HG03469 (cell line): ENCODE measurements around the gene HSD17B12.
"Not testable (repeated sequence)": the region's sequence is repeated elsewhere in the genome, so short reads cannot be mapped to it uniquely, and the experiment has no call there.

Source experiments
- ATAC-seq: cut with Tn5 transposase; IDR thresholded peaks from one replicate; pipeline ENCODE4 v1.9.1; 2021; ENCODE audit warnings: mild to moderate bottlenecking, moderate library complexity, moderate number of reproducible peaks; ENCODE audit not compliant: unreplicated experiment

The HSD17B12 gene

DNA sequence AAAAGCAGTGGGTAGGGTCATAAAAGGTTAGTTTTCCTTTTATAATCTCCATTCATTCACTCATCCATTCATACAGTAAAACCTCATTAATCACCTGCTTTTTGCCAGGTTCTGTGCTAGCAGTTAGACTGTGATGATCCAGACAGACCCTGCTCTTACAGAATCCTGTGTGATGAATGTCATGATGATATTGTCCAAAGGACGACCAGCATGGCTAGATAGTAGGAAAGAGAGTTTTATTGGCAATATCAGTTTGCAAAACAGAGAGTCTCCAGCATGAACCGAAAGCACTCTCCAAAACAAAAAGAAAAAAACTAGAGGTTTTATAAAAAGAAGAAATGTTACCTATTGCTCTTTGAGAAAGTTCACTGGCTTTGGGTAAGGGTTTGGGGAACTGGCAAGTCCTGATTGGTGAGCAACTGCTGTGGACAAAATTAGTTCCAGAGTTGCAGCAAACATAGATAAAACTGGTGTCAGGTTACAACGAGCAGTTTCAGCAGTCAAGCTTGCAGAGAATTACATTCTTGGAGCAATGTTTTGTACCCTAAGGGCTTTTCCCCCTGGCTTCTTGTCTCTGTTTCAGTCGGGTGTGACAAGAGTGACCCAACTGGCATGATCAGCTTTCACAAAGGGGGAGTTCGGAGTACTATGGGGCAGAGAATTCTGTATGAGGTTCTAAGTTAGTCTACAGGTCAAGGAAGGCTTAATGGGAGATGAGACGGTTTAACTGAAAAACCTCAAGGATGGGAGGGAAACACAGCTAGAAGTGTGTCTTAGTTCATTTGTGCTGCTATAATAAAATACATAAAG, 58.3 kb downstream of the HSD17B12 start:
- no peak for ATAC-seq

GRCh38 chr11:43746670-43747069, 66.1 kb downstream of the HSD17B12 start:
- no peak for ATAC-seq

GRCh38 chr11:43747130-43747802, 66.7 kb downstream of the HSD17B12 start:
- ATAC-seq = no peak

DNA sequence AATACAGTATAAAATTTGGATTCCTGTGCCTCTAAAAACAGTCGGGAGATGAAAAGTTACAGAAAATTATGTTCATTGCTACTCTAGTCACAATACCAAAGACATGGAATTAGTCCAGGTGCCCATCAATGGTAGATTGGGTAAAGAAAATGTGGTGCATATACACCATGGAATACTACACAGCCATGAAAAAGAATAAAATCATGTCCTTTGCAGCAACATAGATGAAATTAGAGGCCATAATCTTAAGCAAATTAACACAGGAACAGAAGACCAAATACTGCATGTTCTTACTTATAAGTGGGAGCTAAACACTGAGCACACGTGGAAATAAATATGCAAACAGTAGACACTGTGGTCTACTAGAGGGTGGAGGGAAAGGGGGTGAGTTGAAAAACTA, 67.6 kb downstream of the HSD17B12 start:
- ATAC-seq = no peak

DNA sequence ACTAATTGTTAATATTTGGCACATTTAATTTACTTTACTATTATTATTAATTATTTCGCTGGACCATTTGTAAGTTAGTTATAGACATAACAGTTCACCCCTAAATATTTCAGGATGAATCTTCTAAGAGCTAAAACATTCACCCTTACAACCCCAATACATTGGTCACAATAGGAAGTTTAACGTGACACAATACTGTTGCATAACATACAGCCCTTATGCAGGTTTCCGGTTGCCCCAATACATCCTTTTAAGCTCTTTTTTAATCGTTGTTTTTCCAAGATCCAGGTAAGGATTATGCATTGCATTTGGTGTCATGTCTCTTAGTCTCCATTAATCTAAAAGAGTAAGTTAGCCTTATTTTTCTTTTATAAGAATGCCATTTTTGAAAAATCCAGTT, 71.2 kb downstream of the HSD17B12 start:
- ATAC-seq = no peak

GRCh38 chr11:43756575-43756974, 76.0 kb downstream of the HSD17B12 start:
- ATAC-seq = no peak

GRCh38 chr11:43758927-43759326, 78.4 kb downstream of the HSD17B12 start:
- ATAC-seq = no peak

DNA sequence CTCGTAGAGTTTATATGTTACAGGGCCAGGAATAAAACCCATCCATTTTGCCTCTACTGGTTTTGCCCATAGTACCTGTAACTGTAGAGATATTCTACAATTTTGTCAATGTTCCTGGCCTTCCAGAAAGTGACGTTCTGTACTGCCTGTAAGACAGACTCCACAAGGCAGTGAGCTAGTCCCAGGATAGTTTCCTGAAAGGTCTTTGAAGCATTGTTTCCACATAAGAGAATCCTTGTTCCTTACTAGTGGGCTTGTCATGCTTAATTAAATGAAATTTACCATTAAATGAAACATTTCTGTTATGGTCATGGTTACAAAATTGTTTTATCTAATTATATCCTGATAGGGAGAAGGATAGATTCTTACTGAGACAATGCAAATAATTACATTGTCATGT, 80.4 kb downstream of the HSD17B12 start:
- no peak for ATAC-seq

- no peak for ATAC-seq
These were observed 84.7 kb downstream of the HSD17B12 start for GRCh38 chr11:43765194-43765593.

DNA sequence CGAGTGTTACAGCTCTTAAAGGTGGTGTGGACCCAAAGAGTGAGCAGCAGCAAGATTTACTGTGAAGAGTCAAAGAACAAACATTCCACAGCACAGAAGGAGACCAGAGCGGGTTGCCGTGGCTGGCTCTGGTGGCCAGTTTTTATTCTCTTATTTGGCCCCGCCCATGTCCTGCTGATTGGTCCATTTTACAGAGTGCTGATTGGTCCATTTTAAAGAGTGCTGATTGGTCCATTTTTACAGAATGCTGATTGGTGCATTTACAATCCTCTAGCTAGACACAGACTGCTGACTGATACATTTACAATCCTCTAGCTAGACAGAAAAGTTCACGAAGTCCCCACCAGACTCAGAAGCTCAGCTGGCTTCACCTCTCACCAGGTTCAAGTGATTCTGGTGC, 88.1 kb downstream of the HSD17B12 start:
- ATAC-seq = not testable (repeated sequence)

DNA sequence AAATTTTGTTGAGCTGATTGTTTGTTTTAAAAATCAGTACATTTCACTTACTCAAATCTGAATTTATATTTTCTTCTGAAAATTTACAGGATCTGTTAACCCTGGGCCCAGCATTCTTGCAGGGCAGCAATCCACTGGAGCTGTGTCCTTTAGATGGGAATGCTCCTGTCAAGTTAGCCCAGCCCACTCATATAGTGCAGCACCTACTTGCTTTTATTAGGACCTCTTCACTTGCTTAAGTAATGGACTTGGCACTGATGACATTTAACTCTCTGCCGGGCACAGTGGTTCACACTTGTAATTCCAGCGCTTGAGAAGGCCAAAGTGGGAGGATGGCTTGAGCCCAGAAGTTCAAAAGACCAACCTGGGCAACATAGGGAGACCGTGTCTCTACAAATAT, 89.6 kb downstream of the HSD17B12 start:
- no peak for ATAC-seq

GRCh38 chr11:43772733-43773132, 92.2 kb downstream of the HSD17B12 start:
- ATAC-seq = no peak

DNA sequence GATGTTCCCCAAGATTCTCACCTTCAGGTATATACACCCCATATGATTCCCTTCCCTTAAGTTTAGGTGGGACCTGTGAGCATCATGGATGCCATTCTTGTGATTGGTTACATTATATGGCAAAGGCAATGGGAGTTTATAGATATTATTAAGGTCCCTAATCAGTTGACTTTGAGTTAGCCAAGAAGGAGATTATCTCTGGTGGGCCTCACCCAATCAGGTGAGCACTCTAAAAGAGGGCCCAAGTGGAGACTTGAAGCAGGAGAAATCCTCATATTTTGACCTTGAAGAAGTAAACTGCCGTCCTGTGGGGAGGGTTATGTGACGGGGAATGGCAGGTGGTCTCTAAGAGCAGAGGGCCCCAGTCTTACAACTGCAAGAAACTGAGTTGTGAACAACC, 94.2 kb downstream of the HSD17B12 start:
- no peak for ATAC-seq

GRCh38 chr11:43779306-43779705, 98.8 kb downstream of the HSD17B12 start:
- no peak for ATAC-seq

GRCh38 chr11:43784301-43784700, 103.8 kb downstream of the HSD17B12 start:
- no peak for ATAC-seq

GRCh38 chr11:43784866-43785265, 104.3 kb downstream of the HSD17B12 start:
- no peak for ATAC-seq

- ATAC-seq = no peak
These were observed 104.8 kb downstream of the HSD17B12 start for GRCh38 chr11:43785318-43785717.

DNA sequence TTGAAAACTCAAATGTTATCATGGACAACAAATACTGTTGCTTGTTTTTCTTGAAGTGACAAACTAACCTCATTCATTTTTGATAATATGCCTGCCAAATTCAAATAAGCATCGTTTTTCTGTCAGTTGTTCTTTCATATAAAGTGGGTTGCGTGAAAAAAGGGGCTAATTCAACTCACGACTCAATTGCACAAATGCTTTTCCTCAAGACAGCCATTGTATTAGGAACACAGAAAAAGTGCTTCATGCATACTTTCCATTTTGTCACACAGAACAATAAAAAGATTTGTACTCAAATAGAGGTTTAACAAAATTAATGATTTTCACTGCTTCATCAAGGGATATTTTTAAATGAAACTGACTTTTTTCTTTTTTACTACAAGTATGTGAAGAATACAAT, 105.5 kb downstream of the HSD17B12 start:
- ATAC-seq = no peak

DNA sequence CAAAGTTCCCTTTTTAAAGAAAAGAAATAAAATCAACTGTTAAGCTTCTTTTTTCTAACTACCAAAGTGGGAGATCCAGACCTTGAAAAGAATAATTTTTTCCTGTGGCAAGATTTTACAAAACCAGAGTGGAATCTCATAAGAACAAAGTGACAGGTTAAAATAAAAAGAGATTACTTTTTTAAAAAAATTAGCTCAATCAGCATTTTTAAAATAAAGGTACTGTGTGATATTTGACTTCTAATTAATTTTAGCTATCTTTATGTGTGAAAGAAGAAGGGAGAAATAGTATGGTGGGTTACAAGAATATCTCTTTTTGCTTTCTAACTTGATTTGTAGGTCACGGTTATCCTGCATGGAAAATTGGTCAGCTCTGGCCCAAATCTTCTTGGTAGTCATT, 107.3 kb downstream of the HSD17B12 start:
- ATAC-seq = no peak

GRCh38 chr11:43788421-43788820, 107.9 kb downstream of the HSD17B12 start:
- ATAC-seq = no peak

DNA sequence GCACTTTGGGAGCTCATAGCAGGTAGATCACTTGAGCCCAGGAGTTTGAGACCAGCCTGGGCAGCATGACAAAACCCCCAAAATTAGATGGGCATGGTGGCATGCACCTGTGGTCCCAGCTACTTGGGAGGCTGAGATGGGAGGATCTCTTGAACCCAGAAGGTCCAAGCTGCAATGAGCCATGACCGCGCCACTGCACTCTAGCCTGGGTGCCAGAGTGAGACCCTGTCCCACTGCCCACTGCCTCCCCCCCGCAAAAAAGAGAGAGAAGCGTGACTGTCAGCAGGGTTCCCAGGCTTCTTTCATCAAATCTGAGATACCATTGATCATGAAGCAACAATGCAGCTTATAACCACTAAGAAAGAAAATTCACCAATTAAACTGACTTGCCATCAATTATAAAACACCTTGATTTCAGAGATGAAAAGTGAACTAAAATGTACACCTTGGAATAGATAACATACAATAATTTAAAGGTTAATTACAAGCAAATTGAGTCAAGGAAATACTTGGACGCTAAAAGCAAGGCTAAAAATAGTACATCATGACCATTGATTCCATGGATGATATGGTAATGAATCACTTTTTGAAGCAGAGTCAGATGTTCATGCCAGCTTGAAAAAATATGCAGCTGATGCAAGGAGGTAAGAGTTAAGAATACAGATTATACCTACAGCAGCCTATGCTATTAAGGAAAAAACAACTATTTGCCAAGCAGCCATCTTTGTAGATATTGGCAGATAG, 109.3 kb downstream of the HSD17B12 start:
- ATAC-seq = no peak

DNA sequence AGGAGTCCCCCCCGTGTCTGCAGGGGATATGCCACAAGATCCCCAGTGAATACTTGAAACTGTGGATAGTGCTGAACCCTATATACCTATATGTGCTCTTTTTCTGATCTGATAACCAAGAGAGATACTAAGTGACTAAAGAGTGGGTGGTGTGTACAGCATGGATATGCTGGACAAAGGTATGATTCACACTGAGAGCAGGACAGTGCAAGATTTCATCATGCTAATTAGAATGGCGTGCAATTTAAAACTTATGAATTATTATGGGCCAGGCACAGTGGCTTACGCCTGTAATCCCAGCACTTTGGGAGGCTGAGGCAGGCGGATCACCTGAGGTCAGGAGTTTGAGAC, 109.9 kb downstream of the HSD17B12 start:
- ATAC-seq = no peak
